Measurements from ENCODE around the gene UNC45B. TPM values are rescaled to one million over a fixed set of nuclear protein-coding genes. Genes with fewer than 3 reads are reported as not detected.

UNC45B gene
- total RNA-seq, 1 experiment from 2014 or later, result 0.22 TPM

GRCh38 chr17:35142467-35142796 is 5.2 kb upstream of the UNC45B start:
- Histone ChIP-seq H3K9ac (ENCODE audit: extremely low read depth, insufficient read length, low read length) (no peak overlapping the region), H3K4me1 (ENCODE audit: insufficient read depth, low read length) (no peaks in the 10 kb centered on the region), H3K9me3 (ENCODE audit: control insufficient read depth, low read depth, low read length) (no peaks in the 10 kb centered on the region), H2BK5ac (ENCODE audit: insufficient read length, low read length) (no peak overlapping the region), H3K23me2 (ENCODE audit: insufficient read length, low read depth, low read length, poor library complexity, severe bottlenecking) (no peaks in the 10 kb centered on the region), H3K56ac (ENCODE audit: insufficient read length, low read depth, low read length) (no peak overlapping the region), H4K5ac (ENCODE audit: insufficient read length, low read depth, low read length) (no peak overlapping the region), H3K27ac (ENCODE audit: insufficient read length, low read depth, low read length) (no peak overlapping the region), H2BK12ac (ENCODE audit: insufficient read length, low read depth, low read length) (no peak overlapping the region), H2AK5ac (ENCODE audit: insufficient read length, low read length) (no peak overlapping the region), H2BK120ac (ENCODE audit: low read depth, low read length, poor library complexity, severe bottlenecking) (no peak overlapping the region), H3K27me3 (ENCODE audit: insufficient read depth, low read length) (no peaks in the 10 kb centered on the region), H3K4me2 (ENCODE audit: insufficient read depth, insufficient read length, low read length) (no peak overlapping the region), H2BK20ac (ENCODE audit: low read depth, low read length, poor library complexity, severe bottlenecking) (no peak overlapping the region), H3K79me2 (ENCODE audit: insufficient read depth, low read length) (peaks cover 13% of the 10 kb centered on the region; the same call in 1 of the 2 replicates), H3T11ph (ENCODE audit: low read length) (no peak overlapping the region), H4K20me1 (ENCODE audit: control insufficient read depth, insufficient read depth, insufficient read length) (no peaks in the 10 kb centered on the region), H3K14ac (ENCODE audit: insufficient read depth, low read length) (no peak overlapping the region), H2BK15ac (ENCODE audit: low read depth, low read length) (no peak overlapping the region), H3K4ac (ENCODE audit: low read depth, low read length) (no peak overlapping the region), H4K91ac (ENCODE audit: insufficient read length, low read depth, low read length) (no peak overlapping the region), H3K18ac (ENCODE audit: insufficient read length, low read depth, low read length) (no peak overlapping the region), H3K79me1 (ENCODE audit: insufficient read depth, low read depth, low read length, poor library complexity, severe bottlenecking) (peaks cover 11% of the 10 kb centered on the region), H3K23ac (ENCODE audit: insufficient read length, low read depth, low read length) (no peak overlapping the region), H4K8ac (replicated peaks; ENCODE audit: insufficient read length, low read depth, low read length) (no peak overlapping the region), H2AFZ (ENCODE audit: low read length) (no peak overlapping the region)
- WGBS (ENCODE audit: extremely low coverage, insufficient read length, low lambda C conversion rate), result no CpG with 5 or more reads among the region's 8 CpGs
- Mint-ChIP-seq H3K27ac (peak overlapping the region in 1 of 3 experiments; percentile 97; a peak in 2 of 7 replicates), H3K4me3 (peak overlapping the region; percentile 84 to 90), H3K4me1 (peaks cover 7 to 15% of the 10 kb centered on the region in 2 experiments), H3K9me3 (no peaks in the 10 kb centered on the region; a peak in 1 of 5 replicates), H3K36me3 (ENCODE audit: insufficient read depth in 1 of 3, low read depth in 3 of 3) (peaks cover 16 to 28% (median 19%) of the 10 kb centered on the region in 3 experiments; a peak in 6 of 7 replicates), H3K27me3 (ENCODE audit: low read depth) (no peaks in the 10 kb centered on the region; the same call in 1 of the 2 replicates)
- no peak; the same call in 2 of the 3 replicates for TF ChIP-seq CTCF (conservative IDR thresholded peaks at IDR 0.05)
- DNase-seq, result no peak

All from H9 (cell line).